ENCODE data around the gene TMEM91. TPM values are rescaled to one million over a fixed set of nuclear protein-coding genes. Genes with fewer than 3 reads are reported as not detected.

The TMEM91 gene
- total and polyA plus RNA-seq, 2 donors: 4.5 to 30.8 TPM

GRCh38 chr19:41420101-41420880 is 44.0 kb downstream of the TMEM91 start:
- Histone ChIP-seq H3K27me3 (ENCODE audit: control insufficient read depth in 2 of 2, insufficient read depth in 1 of 2, low read length in 1 of 2) (no peaks in the 10 kb centered on the region), H3K27ac (ENCODE audit: low read depth in 1 of 2, low read length in 1 of 2) (no peak overlapping the region), H3K4me1 (ENCODE audit: control insufficient read depth in 2 of 2, insufficient read depth in 2 of 2, low read length in 2 of 2) (no peaks in the 10 kb centered on the region), H3K4me3 (ENCODE audit: low read length in 2 of 2) (no peak overlapping the region), H3K36me3 (ENCODE audit: control insufficient read depth in 2 of 2, insufficient read depth in 2 of 2, low read length in 1 of 2) (peaks cover 44 to 74% of the 10 kb centered on the region in 2 donors), H3K9me3 (ENCODE audit: control insufficient read depth in 2 of 2, insufficient read depth in 1 of 2, low read length in 1 of 2) (no peaks in the 10 kb centered on the region)
- WGBS: 48% methylated on average over 8 of the region's 8 CpGs
- no peak for DNase-seq (ENCODE audit: low read depth in 6 of 9, low spot score in 9 of 9)

GRCh38 chr19:41421314-41421713 is 45.0 kb downstream of the TMEM91 start:
- WGBS: 95% methylated on average over 6 of the region's 6 CpGs
- no peaks in the 10 kb centered on the region for H3K27me3 ChIP-seq (ENCODE audit: control insufficient read depth in 2 of 2, insufficient read depth in 1 of 2, low read length in 1 of 2)
- H3K4me1 ChIP-seq (ENCODE audit: control insufficient read depth in 2 of 2, insufficient read depth in 2 of 2, low read length in 2 of 2): no peaks in the 10 kb centered on the region
- DNase-seq (ENCODE audit: low read depth in 6 of 9, low spot score in 9 of 9): no peak
- no peak overlapping the region for H3K4me3 ChIP-seq (ENCODE audit: low read length in 2 of 2)
- no peak overlapping the region for H3K27ac ChIP-seq (ENCODE audit: low read depth in 1 of 2, low read length in 1 of 2)
- H3K36me3 ChIP-seq (ENCODE audit: control insufficient read depth in 2 of 2, insufficient read depth in 2 of 2, low read length in 1 of 2): peaks cover 40 to 76% of the 10 kb centered on the region in 2 donors
- H3K9me3 ChIP-seq (ENCODE audit: control insufficient read depth in 2 of 2, insufficient read depth in 1 of 2, low read length in 1 of 2): no peaks in the 10 kb centered on the region

GRCh38 chr19:41421973-41422372 is 45.6 kb downstream of the TMEM91 start:
- DNase-seq (ENCODE audit: low read depth in 6 of 9, low spot score in 9 of 9): no peak
- 99% methylated on average over 20 of the region's 20 CpGs for WGBS
- Histone ChIP-seq H3K36me3 (ENCODE audit: control insufficient read depth in 2 of 2, insufficient read depth in 2 of 2, low read length in 1 of 2) (peaks cover 39 to 74% of the 10 kb centered on the region in 2 donors), H3K9me3 (ENCODE audit: control insufficient read depth in 2 of 2, insufficient read depth in 1 of 2, low read length in 1 of 2) (no peaks in the 10 kb centered on the region), H3K4me1 (ENCODE audit: control insufficient read depth in 2 of 2, insufficient read depth in 2 of 2, low read length in 2 of 2) (peaks cover 0 to under 1% of the 10 kb centered on the region in 2 donors), H3K4me3 (ENCODE audit: low read length in 2 of 2) (no peak overlapping the region), H3K27me3 (ENCODE audit: control insufficient read depth in 2 of 2, insufficient read depth in 1 of 2, low read length in 1 of 2) (no peaks in the 10 kb centered on the region), H3K27ac (ENCODE audit: low read depth in 1 of 2, low read length in 1 of 2) (no peak overlapping the region)

GRCh38 chr19:41422456-41422855 is 46.1 kb downstream of the TMEM91 start:
- Histone ChIP-seq H3K27ac (ENCODE audit: low read depth in 1 of 2, low read length in 1 of 2) (no peak overlapping the region), H3K27me3 (ENCODE audit: control insufficient read depth in 2 of 2, insufficient read depth in 1 of 2, low read length in 1 of 2) (no peaks in the 10 kb centered on the region), H3K36me3 (ENCODE audit: control insufficient read depth in 2 of 2, insufficient read depth in 2 of 2, low read length in 1 of 2) (peaks cover 36 to 69% of the 10 kb centered on the region in 2 donors), H3K4me3 (ENCODE audit: low read length in 2 of 2) (no peak overlapping the region), H3K4me1 (ENCODE audit: control insufficient read depth in 2 of 2, insufficient read depth in 2 of 2, low read length in 2 of 2) (peaks cover under 1 to 5% of the 10 kb centered on the region in 2 donors), H3K9me3 (ENCODE audit: control insufficient read depth in 2 of 2, insufficient read depth in 1 of 2, low read length in 1 of 2) (no peaks in the 10 kb centered on the region)
- WGBS: 91% methylated on average over 18 of the region's 18 CpGs
- DNase-seq (ENCODE audit: low read depth in 6 of 9, low spot score in 9 of 9): no peak

GRCh38 chr19:41422955-41423354 is 46.6 kb downstream of the TMEM91 start:
- Histone ChIP-seq H3K27me3 (ENCODE audit: control insufficient read depth in 2 of 2, insufficient read depth in 1 of 2, low read length in 1 of 2) (no peaks in the 10 kb centered on the region), H3K36me3 (ENCODE audit: control insufficient read depth in 2 of 2, insufficient read depth in 2 of 2, low read length in 1 of 2) (peaks cover 36 to 69% of the 10 kb centered on the region in 2 donors), H3K9me3 (ENCODE audit: control insufficient read depth in 2 of 2, insufficient read depth in 1 of 2, low read length in 1 of 2) (no peaks in the 10 kb centered on the region), H3K4me1 (ENCODE audit: control insufficient read depth in 2 of 2, insufficient read depth in 2 of 2, low read length in 2 of 2) (peaks cover 4 to 10% of the 10 kb centered on the region in 2 donors), H3K27ac (ENCODE audit: low read depth in 1 of 2, low read length in 1 of 2) (no peak overlapping the region), H3K4me3 (ENCODE audit: low read length in 2 of 2) (no peak overlapping the region)
- no peak for DNase-seq (ENCODE audit: low read depth in 6 of 9, low spot score in 9 of 9)
- 98% methylated on average over 12 of the region's 12 CpGs for WGBS

GRCh38 chr19:41424335-41425173 is 48.2 kb downstream of the TMEM91 start:
- 96% methylated on average over 21 of the region's 21 CpGs for WGBS
- H3K9me3 ChIP-seq (ENCODE audit: control insufficient read depth in 2 of 2, insufficient read depth in 1 of 2, low read length in 1 of 2): no peaks in the 10 kb centered on the region
- H3K4me3 ChIP-seq (ENCODE audit: low read length in 2 of 2): no peak overlapping the region
- H3K36me3 ChIP-seq (ENCODE audit: control insufficient read depth in 2 of 2, insufficient read depth in 2 of 2, low read length in 1 of 2): peaks cover 29 to 63% of the 10 kb centered on the region in 2 donors
- peaks cover 13 to 22% of the 10 kb centered on the region in 2 donors for H3K4me1 ChIP-seq (ENCODE audit: control insufficient read depth in 2 of 2, insufficient read depth in 2 of 2, low read length in 2 of 2)
- H3K27ac ChIP-seq (ENCODE audit: low read depth in 1 of 2, low read length in 1 of 2): no peak overlapping the region
- H3K27me3 ChIP-seq (ENCODE audit: control insufficient read depth in 2 of 2, insufficient read depth in 1 of 2, low read length in 1 of 2): no peaks in the 10 kb centered on the region
- no peak for DNase-seq (ENCODE audit: low read depth in 6 of 9, low spot score in 9 of 9)

- H3K27ac ChIP-seq (ENCODE audit: low read depth in 1 of 2, low read length in 1 of 2): no peak overlapping the region
- no peaks in the 10 kb centered on the region for H3K27me3 ChIP-seq (ENCODE audit: control insufficient read depth in 2 of 2, insufficient read depth in 1 of 2, low read length in 1 of 2)
- H3K4me3 ChIP-seq (ENCODE audit: low read length in 2 of 2): no peak overlapping the region
- H3K4me1 ChIP-seq (ENCODE audit: control insufficient read depth in 2 of 2, insufficient read depth in 2 of 2, low read length in 2 of 2): peaks cover 13 to 22% of the 10 kb centered on the region in 2 donors
- peaks cover 22 to 55% of the 10 kb centered on the region in 2 donors for H3K36me3 ChIP-seq (ENCODE audit: control insufficient read depth in 2 of 2, insufficient read depth in 2 of 2, low read length in 1 of 2)
- 96% methylated on average over 28 of the region's 28 CpGs for WGBS
- H3K9me3 ChIP-seq (ENCODE audit: control insufficient read depth in 2 of 2, insufficient read depth in 1 of 2, low read length in 1 of 2): no peaks in the 10 kb centered on the region
- no peak for DNase-seq (ENCODE audit: low read depth in 6 of 9, low spot score in 9 of 9)
These were observed 49.1 kb downstream of the TMEM91 start for GRCh38 chr19:41425174-41426115.

- H3K27ac ChIP-seq (ENCODE audit: low read depth in 1 of 2, low read length in 1 of 2): no peak overlapping the region
- WGBS: 93% methylated on average over 36 of the region's 36 CpGs
- no peak overlapping the region for H3K4me3 ChIP-seq (ENCODE audit: low read length in 2 of 2)
- H3K9me3 ChIP-seq (ENCODE audit: control insufficient read depth in 2 of 2, insufficient read depth in 1 of 2, low read length in 1 of 2): no peaks in the 10 kb centered on the region
- no peaks in the 10 kb centered on the region for H3K27me3 ChIP-seq (ENCODE audit: control insufficient read depth in 2 of 2, insufficient read depth in 1 of 2, low read length in 1 of 2)
- no peak for DNase-seq (ENCODE audit: low read depth in 6 of 9, low spot score in 9 of 9)
- H3K36me3 ChIP-seq (ENCODE audit: control insufficient read depth in 2 of 2, insufficient read depth in 2 of 2, low read length in 1 of 2): peaks cover 23 to 51% of the 10 kb centered on the region in 2 donors
- peaks cover 13 to 22% of the 10 kb centered on the region in 2 donors for H3K4me1 ChIP-seq (ENCODE audit: control insufficient read depth in 2 of 2, insufficient read depth in 2 of 2, low read length in 2 of 2)
These were observed 49.9 kb downstream of the TMEM91 start for GRCh38 chr19:41426116-41426841.
